WTC11 (cell line): ENCODE results near the gene MAP4K4. TPM values are rescaled to one million over a fixed set of nuclear protein-coding genes. Genes with fewer than 3 reads are reported as not detected.
A peak's percentile ranks its signal among the peaks of the same experiment; 100 is the strongest.

Experiments used
- ATAC-seq: fragments of 200-7000 bp; cut with Tn5 transposase; 2 replicates; pipeline ENCODE4 v1.10.0; 2021; ENCODE audit warnings: mild to moderate bottlenecking, moderate library complexity
- CTCF ChIA-PET: fragments of 300-600 bp; sonication (Branson Sonifier 250); formaldehyde crosslinking; loops from one replicate; lab custom pipeline; 2021; ENCODE audit warnings: antibody characterized with exemption; lab: Charles Lee
- POLR2A ChIA-PET: fragments of 350-600 bp; sonication (Branson Sonifier 250); formaldehyde crosslinking; loops from one replicate; lab custom pipeline; 2021; ENCODE audit warnings: antibody characterized with exemption; lab: Charles Lee
- DNase-seq: peaks from one replicate; pipeline ENCODE4 v3.0.0; 2021; ENCODE audit warnings: low spot score
- H3K27ac Mint-ChIP-seq: 2 replicates; pipeline ENCODE4 v1.8.0; 2021; ENCODE audit warnings: mixed read lengths
- H3K27me3 Mint-ChIP-seq: 2 replicates; pipeline ENCODE4 v1.8.0; 2021; ENCODE audit warnings: low read depth, mild to moderate bottlenecking, moderate library complexity, mixed read lengths
- H3K36me3 Mint-ChIP-seq: 2 replicates; pipeline ENCODE4 v1.8.0; 2021; ENCODE audit warnings: mixed read lengths
- H3K4me1 Mint-ChIP-seq: 2 replicates; pipeline ENCODE4 v1.8.0; 2022; ENCODE audit warnings: mixed read lengths
- H3K4me3 Mint-ChIP-seq: 2 replicates; pipeline ENCODE4 v1.8.0; 2021; ENCODE audit warnings: mild to moderate bottlenecking, moderate library complexity, mixed read lengths
- H3K9me3 Mint-ChIP-seq: 2 replicates; pipeline ENCODE4 v1.8.0; 2021; ENCODE audit warnings: mixed read lengths
- NR1H2 ChIP-seq: sonication (generic); formaldehyde crosslinking; IDR thresholded peaks from 2 replicates; pipeline ENCODE4 v1.9.0; 2021; ENCODE audit warnings: mild to moderate bottlenecking, moderate library complexity, missing genetic modification reagents
- SMAD4 ChIP-seq: sonication (generic); formaldehyde crosslinking; IDR thresholded peaks from 2 replicates; pipeline ENCODE4 v1.8.0; 2022; ENCODE audit warnings: mild to moderate bottlenecking, missing genetic modification reagents
- ZNF263 ChIP-seq: sonication (generic); formaldehyde crosslinking; IDR thresholded peaks from 2 replicates; pipeline ENCODE4 v1.8.1; 2022; ENCODE audit warnings: low read depth, mild to moderate bottlenecking, moderate library complexity, missing genetic modification reagents
- ZNF671 ChIP-seq: fragments of 250-450 bp; sonication (Bioruptor Pico); IDR thresholded peaks from 2 replicates; pipeline ENCODE4 v1.8.0; 2021; ENCODE audit warnings: mild to moderate bottlenecking
- total RNA-seq: library from RNA; stranded (reverse); gene quantifications from 3 replicates; pipeline ENCODE4 v1.2.3, GENCODE V29; 2021
- TF ChIP-seq, protein P1 (sequence below): sonication (generic); formaldehyde crosslinking; IDR thresholded peaks from 2 replicates; pipeline ENCODE4 v1.8.1; 2022; ENCODE audit warnings: low read depth, missing genetic modification reagents, borderline replicate concordance
- TF ChIP-seq, protein P2 (sequence below): sonication (generic); formaldehyde crosslinking; IDR thresholded peaks from 2 replicates; pipeline ENCODE4 v1.8.0; 2022; ENCODE audit warnings: mild to moderate bottlenecking, missing genetic modification reagents
- TF ChIP-seq, protein P3 (sequence below): sonication (generic); formaldehyde crosslinking; IDR thresholded peaks from 2 replicates; pipeline ENCODE4 v1.8.0; 2023; ENCODE audit warnings: mild to moderate bottlenecking, missing genetic modification reagents
- TF ChIP-seq, protein P4 (sequence below): sonication (generic); formaldehyde crosslinking; conservative IDR thresholded peaks from 2 replicates; pipeline ENCODE4 v1.8.1; 2023; ENCODE audit warnings: mild to moderate bottlenecking, low read depth, missing genetic modification reagents, moderate library complexity
- TF ChIP-seq, protein P5 (sequence below): fragments of 250-450 bp; sonication (Bioruptor Pico); conservative IDR thresholded peaks from 2 replicates; pipeline ENCODE4 v1.9.0; 2021; ENCODE audit warnings: mild to moderate bottlenecking
- TF ChIP-seq, protein P6 (sequence below): fragments of 250-450 bp; sonication (Bioruptor Pico); IDR thresholded peaks from 2 replicates; pipeline ENCODE4 v1.9.0; 2021; ENCODE audit warnings: mild to moderate bottlenecking, borderline replicate concordance
- TF ChIP-seq, protein P7 (sequence below): sonication (generic); formaldehyde crosslinking; IDR thresholded peaks from 2 replicates; pipeline ENCODE4 v1.8.1; 2022; ENCODE audit warnings: low read depth, mild to moderate bottlenecking, moderate library complexity, missing genetic modification reagents, borderline replicate concordance
- TF ChIP-seq, protein P8 (sequence below): sonication (generic); formaldehyde crosslinking; IDR thresholded peaks from 2 replicates; pipeline ENCODE4 v1.8.1; 2023; ENCODE audit warnings: mild to moderate bottlenecking, missing genetic modification reagents, moderate library complexity

The MAP4K4 gene
- total RNA-seq, 1 experiment from 2014 or later = 112 TPM

DNA sequence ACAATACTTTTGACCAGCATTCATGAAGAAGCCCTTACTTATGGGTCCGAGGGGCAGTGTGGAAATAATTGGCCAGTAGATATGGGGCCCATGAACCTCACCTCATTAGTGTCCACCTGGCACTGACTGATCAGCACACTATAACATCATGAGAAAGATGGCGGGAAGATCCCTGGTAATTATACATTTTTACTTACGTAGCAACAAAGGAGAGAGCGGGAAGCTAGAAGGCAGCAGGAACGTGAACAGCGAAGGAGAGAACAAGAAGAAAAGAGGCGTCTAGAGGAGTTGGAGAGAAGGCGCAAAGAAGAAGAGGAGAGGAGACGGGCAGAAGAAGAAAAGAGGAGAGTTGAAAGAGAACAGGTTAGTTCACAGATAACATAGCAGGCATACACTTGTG, 158.3 kb downstream of the MAP4K4 start:
- ATAC-seq (no peak), DNase-seq (no peak)
- TF ChIP-seq, protein P1, sequence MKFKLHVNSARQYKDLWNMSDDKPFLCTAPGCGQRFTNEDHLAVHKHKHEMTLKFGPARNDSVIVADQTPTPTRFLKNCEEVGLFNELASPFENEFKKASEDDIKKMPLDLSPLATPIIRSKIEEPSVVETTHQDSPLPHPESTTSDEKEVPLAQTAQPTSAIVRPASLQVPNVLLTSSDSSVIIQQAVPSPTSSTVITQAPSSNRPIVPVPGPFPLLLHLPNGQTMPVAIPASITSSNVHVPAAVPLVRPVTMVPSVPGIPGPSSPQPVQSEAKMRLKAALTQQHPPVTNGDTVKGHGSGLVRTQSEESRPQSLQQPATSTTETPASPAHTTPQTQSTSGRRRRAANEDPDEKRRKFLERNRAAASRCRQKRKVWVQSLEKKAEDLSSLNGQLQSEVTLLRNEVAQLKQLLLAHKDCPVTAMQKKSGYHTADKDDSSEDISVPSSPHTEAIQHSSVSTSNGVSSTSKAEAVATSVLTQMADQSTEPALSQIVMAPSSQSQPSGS (CRISPR knock-in tag) = no peak
- TF ChIP-seq, protein P2, sequence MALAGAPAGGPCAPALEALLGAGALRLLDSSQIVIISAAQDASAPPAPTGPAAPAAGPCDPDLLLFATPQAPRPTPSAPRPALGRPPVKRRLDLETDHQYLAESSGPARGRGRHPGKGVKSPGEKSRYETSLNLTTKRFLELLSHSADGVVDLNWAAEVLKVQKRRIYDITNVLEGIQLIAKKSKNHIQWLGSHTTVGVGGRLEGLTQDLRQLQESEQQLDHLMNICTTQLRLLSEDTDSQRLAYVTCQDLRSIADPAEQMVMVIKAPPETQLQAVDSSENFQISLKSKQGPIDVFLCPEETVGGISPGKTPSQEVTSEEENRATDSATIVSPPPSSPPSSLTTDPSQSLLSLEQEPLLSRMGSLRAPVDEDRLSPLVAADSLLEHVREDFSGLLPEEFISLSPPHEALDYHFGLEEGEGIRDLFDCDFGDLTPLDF (CRISPR knock-in tag) = no peak
- TF ChIP-seq ZNF671 (CRISPR knock-in tag) (no peak), SMAD4 (CRISPR knock-in tag) (no peak)
- TF ChIP-seq, protein P3, sequence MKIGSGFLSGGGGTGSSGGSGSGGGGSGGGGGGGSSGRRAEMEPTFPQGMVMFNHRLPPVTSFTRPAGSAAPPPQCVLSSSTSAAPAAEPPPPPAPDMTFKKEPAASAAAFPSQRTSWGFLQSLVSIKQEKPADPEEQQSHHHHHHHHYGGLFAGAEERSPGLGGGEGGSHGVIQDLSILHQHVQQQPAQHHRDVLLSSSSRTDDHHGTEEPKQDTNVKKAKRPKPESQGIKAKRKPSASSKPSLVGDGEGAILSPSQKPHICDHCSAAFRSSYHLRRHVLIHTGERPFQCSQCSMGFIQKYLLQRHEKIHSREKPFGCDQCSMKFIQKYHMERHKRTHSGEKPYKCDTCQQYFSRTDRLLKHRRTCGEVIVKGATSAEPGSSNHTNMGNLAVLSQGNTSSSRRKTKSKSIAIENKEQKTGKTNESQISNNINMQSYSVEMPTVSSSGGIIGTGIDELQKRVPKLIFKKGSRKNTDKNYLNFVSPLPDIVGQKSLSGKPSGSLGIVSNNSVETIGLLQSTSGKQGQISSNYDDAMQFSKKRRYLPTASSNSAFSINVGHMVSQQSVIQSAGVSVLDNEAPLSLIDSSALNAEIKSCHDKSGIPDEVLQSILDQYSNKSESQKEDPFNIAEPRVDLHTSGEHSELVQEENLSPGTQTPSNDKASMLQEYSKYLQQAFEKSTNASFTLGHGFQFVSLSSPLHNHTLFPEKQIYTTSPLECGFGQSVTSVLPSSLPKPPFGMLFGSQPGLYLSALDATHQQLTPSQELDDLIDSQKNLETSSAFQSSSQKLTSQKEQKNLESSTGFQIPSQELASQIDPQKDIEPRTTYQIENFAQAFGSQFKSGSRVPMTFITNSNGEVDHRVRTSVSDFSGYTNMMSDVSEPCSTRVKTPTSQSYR (CRISPR knock-in tag) = no peak
- TF ChIP-seq, protein P4, sequence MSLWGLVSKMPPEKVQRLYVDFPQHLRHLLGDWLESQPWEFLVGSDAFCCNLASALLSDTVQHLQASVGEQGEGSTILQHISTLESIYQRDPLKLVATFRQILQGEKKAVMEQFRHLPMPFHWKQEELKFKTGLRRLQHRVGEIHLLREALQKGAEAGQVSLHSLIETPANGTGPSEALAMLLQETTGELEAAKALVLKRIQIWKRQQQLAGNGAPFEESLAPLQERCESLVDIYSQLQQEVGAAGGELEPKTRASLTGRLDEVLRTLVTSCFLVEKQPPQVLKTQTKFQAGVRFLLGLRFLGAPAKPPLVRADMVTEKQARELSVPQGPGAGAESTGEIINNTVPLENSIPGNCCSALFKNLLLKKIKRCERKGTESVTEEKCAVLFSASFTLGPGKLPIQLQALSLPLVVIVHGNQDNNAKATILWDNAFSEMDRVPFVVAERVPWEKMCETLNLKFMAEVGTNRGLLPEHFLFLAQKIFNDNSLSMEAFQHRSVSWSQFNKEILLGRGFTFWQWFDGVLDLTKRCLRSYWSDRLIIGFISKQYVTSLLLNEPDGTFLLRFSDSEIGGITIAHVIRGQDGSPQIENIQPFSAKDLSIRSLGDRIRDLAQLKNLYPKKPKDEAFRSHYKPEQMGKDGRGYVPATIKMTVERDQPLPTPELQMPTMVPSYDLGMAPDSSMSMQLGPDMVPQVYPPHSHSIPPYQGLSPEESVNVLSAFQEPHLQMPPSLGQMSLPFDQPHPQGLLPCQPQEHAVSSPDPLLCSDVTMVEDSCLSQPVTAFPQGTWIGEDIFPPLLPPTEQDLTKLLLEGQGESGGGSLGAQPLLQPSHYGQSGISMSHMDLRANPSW (CRISPR knock-in tag) = no peak
- peaks cover 7% of the 10 kb centered on the region for H3K4me1 Mint-ChIP-seq
- CTCF ChIA-PET = no interaction called here
- H3K4me3 Mint-ChIP-seq = no peak overlapping the region
- peaks cover 19% of the 10 kb centered on the region for H3K36me3 Mint-ChIP-seq
- 0 out of 2 replicates have a peak overlapping the region, but pooled peaks have one; percentile 10 for H3K27ac Mint-ChIP-seq
- POLR2A ChIA-PET = no interaction called here
- no peaks in the 10 kb centered on the region for H3K9me3 Mint-ChIP-seq
- no peaks in the 10 kb centered on the region for H3K27me3 Mint-ChIP-seq

DNA sequence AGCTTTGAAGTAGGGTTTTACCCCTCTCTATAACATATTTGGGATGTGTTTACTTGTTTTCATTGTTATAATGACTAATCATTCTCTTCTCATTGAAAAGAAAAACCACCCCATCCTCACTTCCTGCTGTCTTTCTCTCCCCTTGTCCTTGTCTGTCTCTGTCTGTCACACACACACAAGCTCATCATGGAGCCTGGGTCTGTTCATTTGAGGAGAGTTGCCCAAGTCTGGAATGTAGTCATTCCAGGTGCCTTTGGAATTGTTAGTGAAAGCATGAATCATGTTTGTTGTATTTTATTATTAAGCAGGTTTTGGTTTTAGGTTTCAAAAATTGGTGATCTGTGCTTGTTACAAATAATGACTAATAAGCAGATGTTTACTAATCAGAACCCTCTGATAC, 160.7 kb downstream of the MAP4K4 start:
- H3K27ac Mint-ChIP-seq = 0 out of 2 replicates have a peak overlapping the region, but pooled peaks have one; percentile 39
- CTCF ChIA-PET = interaction anchor here (0.7 kb wide), 1 partner anchor 16 kb away, joined by 3 read pairs; no protein-coding TSS in a partner anchor
- H3K36me3 Mint-ChIP-seq = peaks cover 27% of the 10 kb centered on the region
- peaks cover 7% of the 10 kb centered on the region for H3K4me1 Mint-ChIP-seq
- no peaks in the 10 kb centered on the region for H3K27me3 Mint-ChIP-seq
- TF ChIP-seq NR1H2 (CRISPR knock-in tag) (no peak), ZNF263 (CRISPR knock-in tag) (no peak)
- TF ChIP-seq, protein P5, sequence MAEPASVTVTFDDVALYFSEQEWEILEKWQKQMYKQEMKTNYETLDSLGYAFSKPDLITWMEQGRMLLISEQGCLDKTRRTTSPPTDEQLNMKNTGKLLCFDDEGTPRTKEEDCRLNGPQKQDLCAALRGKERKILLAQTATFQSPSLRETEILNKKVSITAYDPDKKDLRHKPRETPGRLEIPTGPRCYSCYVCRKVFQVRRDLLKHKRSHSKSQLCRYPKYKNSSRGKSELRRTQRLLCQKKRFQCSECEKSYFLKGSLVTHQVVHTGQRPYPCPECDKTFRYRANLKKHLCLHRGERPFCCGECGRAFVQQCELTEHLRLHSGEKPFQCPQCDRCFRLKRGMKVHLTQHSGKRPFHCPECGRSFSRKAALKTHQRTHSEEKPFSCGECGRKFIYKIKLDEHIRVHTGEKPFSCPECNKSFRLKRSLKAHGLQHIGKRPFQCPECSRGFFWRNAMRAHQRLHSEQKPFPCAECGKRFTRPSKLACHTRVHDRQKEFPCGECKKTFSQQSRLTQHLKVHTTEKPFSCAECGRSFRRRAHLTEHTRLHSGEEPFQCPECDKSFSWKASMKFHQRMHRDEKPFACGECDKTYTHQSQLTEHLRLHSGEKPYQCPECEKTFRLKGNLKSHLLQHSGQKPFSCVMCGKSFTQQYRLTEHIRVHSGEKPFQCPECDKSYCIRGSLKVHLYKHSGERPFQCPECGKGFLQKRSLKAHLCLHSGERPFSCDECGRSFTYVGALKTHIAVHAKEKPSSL = no peak
- TF ChIP-seq, protein P6, sequence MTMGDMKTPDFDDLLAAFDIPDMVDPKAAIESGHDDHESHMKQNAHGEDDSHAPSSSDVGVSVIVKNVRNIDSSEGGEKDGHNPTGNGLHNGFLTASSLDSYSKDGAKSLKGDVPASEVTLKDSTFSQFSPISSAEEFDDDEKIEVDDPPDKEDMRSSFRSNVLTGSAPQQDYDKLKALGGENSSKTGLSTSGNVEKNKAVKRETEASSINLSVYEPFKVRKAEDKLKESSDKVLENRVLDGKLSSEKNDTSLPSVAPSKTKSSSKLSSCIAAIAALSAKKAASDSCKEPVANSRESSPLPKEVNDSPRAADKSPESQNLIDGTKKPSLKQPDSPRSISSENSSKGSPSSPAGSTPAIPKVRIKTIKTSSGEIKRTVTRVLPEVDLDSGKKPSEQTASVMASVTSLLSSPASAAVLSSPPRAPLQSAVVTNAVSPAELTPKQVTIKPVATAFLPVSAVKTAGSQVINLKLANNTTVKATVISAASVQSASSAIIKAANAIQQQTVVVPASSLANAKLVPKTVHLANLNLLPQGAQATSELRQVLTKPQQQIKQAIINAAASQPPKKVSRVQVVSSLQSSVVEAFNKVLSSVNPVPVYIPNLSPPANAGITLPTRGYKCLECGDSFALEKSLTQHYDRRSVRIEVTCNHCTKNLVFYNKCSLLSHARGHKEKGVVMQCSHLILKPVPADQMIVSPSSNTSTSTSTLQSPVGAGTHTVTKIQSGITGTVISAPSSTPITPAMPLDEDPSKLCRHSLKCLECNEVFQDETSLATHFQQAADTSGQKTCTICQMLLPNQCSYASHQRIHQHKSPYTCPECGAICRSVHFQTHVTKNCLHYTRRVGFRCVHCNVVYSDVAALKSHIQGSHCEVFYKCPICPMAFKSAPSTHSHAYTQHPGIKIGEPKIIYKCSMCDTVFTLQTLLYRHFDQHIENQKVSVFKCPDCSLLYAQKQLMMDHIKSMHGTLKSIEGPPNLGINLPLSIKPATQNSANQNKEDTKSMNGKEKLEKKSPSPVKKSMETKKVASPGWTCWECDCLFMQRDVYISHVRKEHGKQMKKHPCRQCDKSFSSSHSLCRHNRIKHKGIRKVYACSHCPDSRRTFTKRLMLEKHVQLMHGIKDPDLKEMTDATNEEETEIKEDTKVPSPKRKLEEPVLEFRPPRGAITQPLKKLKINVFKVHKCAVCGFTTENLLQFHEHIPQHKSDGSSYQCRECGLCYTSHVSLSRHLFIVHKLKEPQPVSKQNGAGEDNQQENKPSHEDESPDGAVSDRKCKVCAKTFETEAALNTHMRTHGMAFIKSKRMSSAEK (CRISPR knock-in tag) = no peak
- TF ChIP-seq, protein P7, sequence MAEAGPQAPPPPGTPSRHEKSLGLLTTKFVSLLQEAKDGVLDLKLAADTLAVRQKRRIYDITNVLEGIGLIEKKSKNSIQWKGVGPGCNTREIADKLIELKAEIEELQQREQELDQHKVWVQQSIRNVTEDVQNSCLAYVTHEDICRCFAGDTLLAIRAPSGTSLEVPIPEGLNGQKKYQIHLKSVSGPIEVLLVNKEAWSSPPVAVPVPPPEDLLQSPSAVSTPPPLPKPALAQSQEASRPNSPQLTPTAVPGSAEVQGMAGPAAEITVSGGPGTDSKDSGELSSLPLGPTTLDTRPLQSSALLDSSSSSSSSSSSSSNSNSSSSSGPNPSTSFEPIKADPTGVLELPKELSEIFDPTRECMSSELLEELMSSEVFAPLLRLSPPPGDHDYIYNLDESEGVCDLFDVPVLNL (CRISPR knock-in tag) = no peak
- TF ChIP-seq, protein P8, sequence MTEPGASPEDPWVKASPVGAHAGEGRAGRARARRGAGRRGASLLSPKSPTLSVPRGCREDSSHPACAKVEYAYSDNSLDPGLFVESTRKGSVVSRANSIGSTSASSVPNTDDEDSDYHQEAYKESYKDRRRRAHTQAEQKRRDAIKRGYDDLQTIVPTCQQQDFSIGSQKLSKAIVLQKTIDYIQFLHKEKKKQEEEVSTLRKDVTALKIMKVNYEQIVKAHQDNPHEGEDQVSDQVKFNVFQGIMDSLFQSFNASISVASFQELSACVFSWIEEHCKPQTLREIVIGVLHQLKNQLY (CRISPR knock-in tag) = no peak
- POLR2A ChIA-PET = no interaction called here
- no peak overlapping the region for H3K4me3 Mint-ChIP-seq
- ATAC-seq = no peak
- DNase-seq = no peak
- H3K9me3 Mint-ChIP-seq = no peaks in the 10 kb centered on the region
